Fibroblast of lung (primary cell): ENCODE results near the gene SLC6A11. TPM values are rescaled to one million over a fixed set of nuclear protein-coding genes. Genes with fewer than 3 reads are reported as not detected.

ENCODE experiments used
- DNase-seq, 2 donors: peaks; one replicate each; pipeline versions ENCODE4 v3.0.0 to v3.0.0-alpha.2; 2010; ENCODE audit warnings: low read depth in 2 of 2
- H2AFZ ChIP-seq: 2 replicates; pipeline ENCODE4 v1.5.1; 2012; ENCODE audit warnings: low read length, control low read depth, inconsistent platforms
- H3K27ac ChIP-seq: 2 replicates; pipeline ENCODE4 v1.5.1; 2011; ENCODE audit warnings: low read length, control low read depth; ENCODE audit not compliant: insufficient read depth
- H3K27me3 ChIP-seq: 2 replicates; pipeline ENCODE4 v1.5.1; 2011; ENCODE audit warnings: mild to moderate bottlenecking, low read length; ENCODE audit not compliant: control insufficient read depth, insufficient read depth
- H3K36me3 ChIP-seq: 2 replicates; pipeline ENCODE4 v1.5.1; 2011; ENCODE audit warnings: low read length; ENCODE audit not compliant: control insufficient read depth, insufficient read depth
- H3K4me1 ChIP-seq: 2 replicates; pipeline ENCODE4 v1.5.1; 2011; ENCODE audit warnings: low read length; ENCODE audit not compliant: control insufficient read depth, insufficient read depth; ENCODE audit errors: extremely low read depth
- H3K4me2 ChIP-seq: 2 replicates; pipeline ENCODE4 v1.5.1; 2011; ENCODE audit warnings: low read length, control low read depth; ENCODE audit not compliant: insufficient read depth; ENCODE audit errors: extremely low read depth
- H3K4me3 ChIP-seq, 4 experiments: fragments of 200-600 bp in 1 of 4; sonication (generic) in 1 of 4; replicated peaks in 1 of 4; 2 replicates each; pipeline ENCODE4 v1.5.1; 2011 to 2016; ENCODE audit warnings: low read length in 4 of 4, low read depth in 3 of 4, mild to moderate bottlenecking in 3 of 4, control low read depth in 2 of 4, inconsistent platforms in 1 of 4, mixed read lengths in 1 of 4; ENCODE audit not compliant: insufficient read depth in 1 of 4; ENCODE audit errors: control extremely low read depth in 1 of 4
- H3K79me2 ChIP-seq: 2 replicates; pipeline ENCODE4 v1.5.1; 2012; ENCODE audit warnings: mild to moderate bottlenecking, low read length, inconsistent platforms; ENCODE audit not compliant: control insufficient read depth, insufficient read depth
- H3K9ac ChIP-seq: 2 replicates; pipeline ENCODE4 v1.5.1; 2011; ENCODE audit warnings: mild to moderate bottlenecking, low read length, control low read depth; ENCODE audit not compliant: insufficient read depth
- H3K9me3 ChIP-seq: 2 replicates; pipeline ENCODE4 v1.5.1; 2012; ENCODE audit warnings: low read depth, low read length; ENCODE audit not compliant: control insufficient read depth, insufficient read depth
- H4K20me1 ChIP-seq: 2 replicates; pipeline ENCODE4 v1.5.1; 2011; ENCODE audit warnings: low read length; ENCODE audit not compliant: control insufficient read depth, insufficient read depth; ENCODE audit errors: extremely low read depth
- CTCF ChIP-seq, 2 donors: IDR thresholded peaks in 1 of 2; conservative IDR thresholded peaks in 1 of 2; 1 replicate in 1 of 2; 2 replicates in 1 of 2; pipeline ENCODE4 v1.5.1; 2011 to 2012; ENCODE audit warnings: low read length in 2 of 2, control low read depth in 1 of 2, inconsistent platforms in 1 of 2, low read depth in 1 of 2, mild to moderate bottlenecking in 1 of 2
- EZH2 ChIP-seq: IDR thresholded peaks from 2 replicates; pipeline ENCODE4 v1.5.1; 2012; ENCODE audit warnings: low read length, control low read depth, mild to moderate bottlenecking; ENCODE audit errors: missing control alignments
- polyA plus RNA-seq, 2 donors: library from polyadenylated mRNA; depleted of rRNA in 1 of 2; stranded (reverse) in 1 of 2; unstranded in 1 of 2; fragments of >200 nt; gene quantifications; 2 replicates each; pipeline ENCODE4 v1.2.1, GENCODE V29; 2011 to 2012; ENCODE audit warnings: missing spikeins in 1 of 2
- total RNA-seq: library from RNA; depleted of rRNA; stranded (reverse); fragments of >200 nt; gene quantifications from 2 replicates; pipeline ENCODE4 v1.2.1, GENCODE V29; 2014

SLC6A11 gene
- total and polyA plus RNA-seq, 2 donors (not counting 1 experiment from before 2014, with no cell fraction given) = 0.05 TPM; not detected in 1

GRCh38 chr3:10955711-10956453 lies 139.9 kb downstream of the SLC6A11 start:
- no peak overlapping the region for H3K4me2 ChIP-seq
- H3K4me3 ChIP-seq = no peak overlapping the region
- no peak overlapping the region for H3K9ac ChIP-seq
- H3K27ac ChIP-seq = no peak overlapping the region
- H3K4me1 ChIP-seq = no peaks in the 10 kb centered on the region
- no peak for DNase-seq
- H3K79me2 ChIP-seq = no peaks in the 10 kb centered on the region
- TF ChIP-seq EZH2 = no peak
- TF ChIP-seq CTCF (conservative IDR thresholded peaks at IDR 0.05 in 1 of 2, IDR thresholded peaks at IDR 0.05 in 1 of 2; ENCODE audit: low read depth in 1 of 2, low read length in 2 of 2) = no peak
- H2AFZ ChIP-seq = no peak overlapping the region
- no peaks in the 10 kb centered on the region for H4K20me1 ChIP-seq
- H3K9me3 ChIP-seq = no peaks in the 10 kb centered on the region
- H3K36me3 ChIP-seq = no peaks in the 10 kb centered on the region
- no peaks in the 10 kb centered on the region for H3K27me3 ChIP-seq

- Histone ChIP-seq H3K36me3 (no peaks in the 10 kb centered on the region), H3K4me3 (no peak overlapping the region), H3K4me2 (no peak overlapping the region), H2AFZ (no peak overlapping the region), H3K27me3 (no peaks in the 10 kb centered on the region), H3K9ac (no peak overlapping the region), H3K27ac (no peak overlapping the region), H3K4me1 (no peaks in the 10 kb centered on the region), H3K79me2 (no peaks in the 10 kb centered on the region), H4K20me1 (no peaks in the 10 kb centered on the region), H3K9me3 (no peaks in the 10 kb centered on the region)
- DNase-seq = no peak
- no peak for TF ChIP-seq CTCF (conservative IDR thresholded peaks at IDR 0.05 in 1 of 2, IDR thresholded peaks at IDR 0.05 in 1 of 2; ENCODE audit: low read depth in 1 of 2, low read length in 2 of 2)
- no peak for TF ChIP-seq EZH2
Observed at GRCh38 chr3:10956531-10956930, 140.5 kb downstream of the SLC6A11 start.

GRCh38 chr3:10956986-10957385 lies 141.0 kb downstream of the SLC6A11 start:
- no peak for TF ChIP-seq EZH2
- no peak for TF ChIP-seq CTCF (conservative IDR thresholded peaks at IDR 0.05 in 1 of 2, IDR thresholded peaks at IDR 0.05 in 1 of 2; ENCODE audit: low read depth in 1 of 2, low read length in 2 of 2)
- Histone ChIP-seq H3K4me2 (no peak overlapping the region), H3K27ac (no peak overlapping the region), H3K36me3 (no peaks in the 10 kb centered on the region), H3K9me3 (no peaks in the 10 kb centered on the region), H2AFZ (no peak overlapping the region), H3K4me1 (no peaks in the 10 kb centered on the region), H3K79me2 (no peaks in the 10 kb centered on the region), H4K20me1 (no peaks in the 10 kb centered on the region), H3K4me3 (no peak overlapping the region), H3K27me3 (no peaks in the 10 kb centered on the region), H3K9ac (no peak overlapping the region)
- no peak for DNase-seq
